PC-9 (cell line): Measurements from ENCODE around the gene FBXL17. TPM values are rescaled to one million over a fixed set of nuclear protein-coding genes. Genes with fewer than 3 reads are reported as not detected.

Experiments used
- BruUV-seq: library from RNA; stranded (reverse); fragments of 400-500 nt; replicated peaks from 2 replicates; lab custom pipeline; 2021; lab: Mats Ljungman, UMichigan
- CTCF ChIA-PET: fragments of 300-600 bp; sonication (Branson Sonifier 250); formaldehyde crosslinking; loops from one replicate; lab custom pipeline; 2022; ENCODE audit warnings: antibody characterized with exemption; lab: Charles Lee
- POLR2A ChIA-PET: fragments of 300-600 bp; sonication (Branson Sonifier 250); formaldehyde crosslinking; loops from one replicate; lab custom pipeline; 2022; ENCODE audit warnings: antibody characterized with exemption; ENCODE audit not compliant: unreplicated experiment; lab: Charles Lee
- DNase-seq, 2 experiments: peaks; one replicate each; pipeline versions ENCODE4 v3.0.0 to v3.0.0-alpha.2; 2015 to 2022; ENCODE audit warnings: mixed read lengths in 1 of 2
- H2AFZ ChIP-seq: fragments of 200-600 bp; sonication (generic); 2 replicates; pipeline ENCODE4 v1.8.1; 2017; ENCODE audit warnings: antibody characterized with exemption
- H3F3A ChIP-seq: fragments of 200-600 bp; sonication (generic); 2 replicates; pipeline ENCODE4 v1.8.1; 2017; ENCODE audit warnings: antibody characterized with exemption, mild to moderate bottlenecking, low read depth; ENCODE audit not compliant: insufficient read depth
- H3K27ac ChIP-seq: fragments of 200-600 bp; sonication (generic); 2 replicates; pipeline ENCODE4 v1.6.1; 2016; ENCODE audit warnings: mixed run types
- H3K27me3 ChIP-seq: fragments of 200-600 bp; sonication (generic); 2 replicates; pipeline ENCODE4 v1.6.1; 2016; ENCODE audit warnings: low read depth, mixed run types; ENCODE audit not compliant: insufficient read depth
- H3K36me3 ChIP-seq: fragments of 200-600 bp; sonication (generic); 2 replicates; pipeline ENCODE4 v1.6.1; 2016; ENCODE audit warnings: low read depth, mixed run types
- H3K4me1 ChIP-seq: fragments of 200-600 bp; sonication (generic); replicated peaks from 2 replicates; pipeline ENCODE4 v1.6.1; 2016; ENCODE audit warnings: mixed run types; ENCODE audit not compliant: insufficient read depth
- H3K4me2 ChIP-seq: fragments of 200-600 bp; sonication (generic); 2 replicates; pipeline ENCODE4 v1.6.1; 2017; ENCODE audit warnings: mixed run types
- H3K4me3 ChIP-seq: fragments of 200-600 bp; sonication (generic); 2 replicates; pipeline ENCODE4 v1.6.1; 2016; ENCODE audit warnings: mixed run types
- H3K79me2 ChIP-seq: fragments of 200-600 bp; sonication (generic); 2 replicates; pipeline ENCODE4 v1.6.1; 2017; ENCODE audit warnings: low read depth, mixed run types
- H3K9me2 ChIP-seq: fragments of 200-600 bp; sonication (generic); 2 replicates; pipeline ENCODE4 v1.8.1; 2017; ENCODE audit warnings: mild to moderate bottlenecking; ENCODE audit not compliant: insufficient read depth
- H3K9me3 ChIP-seq: fragments of 200-600 bp; sonication (generic); 2 replicates; pipeline ENCODE4 v1.8.1; 2016; ENCODE audit warnings: low read depth; ENCODE audit not compliant: insufficient read depth
- H4K20me1 ChIP-seq: fragments of 200-600 bp; sonication (generic); 2 replicates; pipeline ENCODE4 v1.8.1; 2017; ENCODE audit not compliant: insufficient read depth
- EZH2 ChIP-seq: fragments of 200-600 bp; sonication (generic); IDR thresholded peaks from 2 replicates; pipeline ENCODE4 v1.8.0; 2017; ENCODE audit warnings: antibody characterized with exemption, low read depth
- intact Hi-C: fragments of 100-400 bp; cut with micrococcal nuclease; formaldehyde crosslinking; loops from one replicate; pipeline ENCODE4 v1.10.0; 2022; ENCODE audit not compliant: unreplicated experiment
- total RNA-seq: library from RNA; stranded (reverse); gene quantifications from 2 replicates; pipeline ENCODE4 v1.2.3, GENCODE V29; 2021
- TF ChIP-seq, protein P1 (sequence below): fragments of 200-600 bp; sonication (generic); conservative IDR thresholded peaks from 2 replicates; pipeline ENCODE4 v1.6.1; 2017; ENCODE audit warnings: mixed run types, antibody characterized with exemption, mild to moderate bottlenecking, moderate library complexity

The FBXL17 gene
- total RNA-seq, 1 experiment from 2014 or later, result 19.5 TPM

GRCh38 chr5:107936515-107936914 is 445.4 kb downstream of the FBXL17 start:
- TF ChIP-seq, protein P1, sequence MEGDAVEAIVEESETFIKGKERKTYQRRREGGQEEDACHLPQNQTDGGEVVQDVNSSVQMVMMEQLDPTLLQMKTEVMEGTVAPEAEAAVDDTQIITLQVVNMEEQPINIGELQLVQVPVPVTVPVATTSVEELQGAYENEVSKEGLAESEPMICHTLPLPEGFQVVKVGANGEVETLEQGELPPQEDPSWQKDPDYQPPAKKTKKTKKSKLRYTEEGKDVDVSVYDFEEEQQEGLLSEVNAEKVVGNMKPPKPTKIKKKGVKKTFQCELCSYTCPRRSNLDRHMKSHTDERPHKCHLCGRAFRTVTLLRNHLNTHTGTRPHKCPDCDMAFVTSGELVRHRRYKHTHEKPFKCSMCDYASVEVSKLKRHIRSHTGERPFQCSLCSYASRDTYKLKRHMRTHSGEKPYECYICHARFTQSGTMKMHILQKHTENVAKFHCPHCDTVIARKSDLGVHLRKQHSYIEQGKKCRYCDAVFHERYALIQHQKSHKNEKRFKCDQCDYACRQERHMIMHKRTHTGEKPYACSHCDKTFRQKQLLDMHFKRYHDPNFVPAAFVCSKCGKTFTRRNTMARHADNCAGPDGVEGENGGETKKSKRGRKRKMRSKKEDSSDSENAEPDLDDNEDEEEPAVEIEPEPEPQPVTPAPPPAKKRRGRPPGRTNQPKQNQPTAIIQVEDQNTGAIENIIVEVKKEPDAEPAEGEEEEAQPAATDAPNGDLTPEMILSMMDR, result no peak
- no peak for TF ChIP-seq EZH2
- ChIA-PET CTCF (no interaction called here), POLR2A (no interaction called here)
- H3K9me3 ChIP-seq, result no peaks in the 10 kb centered on the region
- no peaks in the 10 kb centered on the region for H3K36me3 ChIP-seq
- no peak overlapping the region for H2AFZ ChIP-seq
- H3F3A ChIP-seq, result no peaks in the 10 kb centered on the region
- H3K9me2 ChIP-seq, result no peaks in the 10 kb centered on the region; the same call in none of the 2 replicates
- H3K79me2 ChIP-seq, result no peaks in the 10 kb centered on the region
- no peaks in the 10 kb centered on the region for H3K27me3 ChIP-seq
- no peak for DNase-seq
- H3K4me2 ChIP-seq, result no peak overlapping the region
- intact Hi-C loops, result no loop called here
- no peak overlapping the region for H3K27ac ChIP-seq
- H3K4me1 ChIP-seq, result no peaks in the 10 kb centered on the region
- H4K20me1 ChIP-seq, result no peaks in the 10 kb centered on the region
- no TSS peak for BruUV-seq
- no peak overlapping the region for H3K4me3 ChIP-seq

DNA sequence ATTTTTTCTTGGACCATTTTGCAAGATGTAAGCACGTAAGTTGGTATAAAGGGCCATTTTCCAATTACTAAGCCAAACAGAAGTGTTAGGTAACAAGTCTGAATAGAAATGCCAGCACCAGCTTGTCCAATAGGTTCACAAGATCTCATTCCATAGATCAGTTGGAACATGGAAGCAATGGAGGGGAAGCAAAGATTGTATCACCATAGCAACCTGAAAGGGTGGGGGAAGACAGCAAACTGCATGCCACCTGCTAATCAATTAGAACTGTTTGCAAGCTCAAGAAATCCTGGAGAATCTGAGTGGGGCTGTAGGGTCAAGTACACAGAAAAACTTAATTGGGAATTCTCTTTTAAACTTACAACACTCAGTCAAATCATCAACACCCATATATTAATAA is 446.3 kb downstream of the FBXL17 start:
- ChIA-PET CTCF (no interaction called here), POLR2A (no interaction called here)
- H3K4me3 ChIP-seq, result no peak overlapping the region
- intact Hi-C loops, result no loop called here
- no peak for DNase-seq
- H3K4me2 ChIP-seq, result no peak overlapping the region
- no peaks in the 10 kb centered on the region for H3K27me3 ChIP-seq
- no peak overlapping the region for H2AFZ ChIP-seq
- no peak overlapping the region for H3K27ac ChIP-seq
- H3K79me2 ChIP-seq, result no peaks in the 10 kb centered on the region
- H3K9me3 ChIP-seq, result no peaks in the 10 kb centered on the region
- no peaks in the 10 kb centered on the region for H4K20me1 ChIP-seq
- H3K9me2 ChIP-seq, result no peaks in the 10 kb centered on the region; the same call in none of the 2 replicates
- BruUV-seq, result no TSS peak
- no peaks in the 10 kb centered on the region for H3K4me1 ChIP-seq
- no peaks in the 10 kb centered on the region for H3K36me3 ChIP-seq
- TF ChIP-seq EZH2, result no peak
- TF ChIP-seq, protein P1, result no peak
- H3F3A ChIP-seq, result no peaks in the 10 kb centered on the region

DNA sequence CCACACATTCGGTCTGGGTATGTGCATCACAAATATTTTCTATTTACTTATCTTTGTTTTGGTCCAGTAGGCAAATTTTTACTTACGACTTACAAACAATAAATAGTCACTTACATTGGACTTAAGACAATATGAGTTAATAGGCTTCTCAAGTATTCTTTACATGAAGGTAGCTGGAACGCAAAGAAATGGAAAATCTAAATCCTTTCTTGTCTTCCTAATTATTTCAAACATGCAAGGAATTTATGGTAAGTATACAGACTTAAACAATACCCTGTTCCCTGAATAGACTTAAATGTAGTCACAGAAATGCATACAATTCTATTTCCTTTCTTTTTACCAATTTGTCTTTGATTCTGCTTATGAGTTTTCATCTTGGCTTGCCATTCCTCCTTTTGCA is 448.6 kb downstream of the FBXL17 start:
- H3K4me3 ChIP-seq, result no peak overlapping the region
- H3K9me2 ChIP-seq, result no peaks in the 10 kb centered on the region; the same call in none of the 2 replicates
- no peak for DNase-seq
- H3K27me3 ChIP-seq, result no peaks in the 10 kb centered on the region
- H3K9me3 ChIP-seq, result no peaks in the 10 kb centered on the region
- intact Hi-C loops, result no loop called here
- H3F3A ChIP-seq, result no peaks in the 10 kb centered on the region
- no peak overlapping the region for H3K4me2 ChIP-seq
- no peaks in the 10 kb centered on the region for H3K4me1 ChIP-seq
- ChIA-PET CTCF (no interaction called here), POLR2A (no interaction called here)
- no peaks in the 10 kb centered on the region for H3K36me3 ChIP-seq
- no peak overlapping the region for H2AFZ ChIP-seq
- BruUV-seq, result no TSS peak
- TF ChIP-seq, protein P1, result no peak
- TF ChIP-seq EZH2, result no peak
- no peaks in the 10 kb centered on the region for H4K20me1 ChIP-seq
- H3K27ac ChIP-seq, result no peak overlapping the region
- no peaks in the 10 kb centered on the region for H3K79me2 ChIP-seq
